HepG2 (cell line): ENCODE results near the gene HS6ST2. TPM values are rescaled to one million over a fixed set of nuclear protein-coding genes. Genes with fewer than 3 reads are reported as not detected.

Experiments
- ATAC-seq: fragments of 200-7000 bp; cut with Tn5 transposase; 3 replicates; pipeline ENCODE4 v1.9.1; 2020; ENCODE audit warnings: mild to moderate bottlenecking, moderate library complexity
- BruUV-seq: library from RNA; stranded (reverse); fragments of 400-500 nt; replicated peaks from 2 replicates; lab custom pipeline; 2021; lab: Mats Ljungman, UMichigan
- CTCF ChIA-PET: fragments of 300-600 bp; formaldehyde crosslinking; extraction: SDS; loops from one replicate; lab custom pipeline; 2021; ENCODE audit warnings: low total read pairs, inconsistent platforms, low intra/inter-chr PET ratio; lab: Yijun Ruan, JAX
- POLR2A ChIA-PET: fragments of 350-600 bp; sonication (Branson Sonifier 250); formaldehyde crosslinking; loops from one replicate; lab custom pipeline; 2020; ENCODE audit warnings: antibody characterized with exemption, inconsistent platforms; lab: Yijun Ruan, JAX
- DNase-seq: peaks from one replicate; pipeline ENCODE4 v3.0.0-alpha.2; 2015; ENCODE audit warnings: low spot score
- FAIRE-seq: peaks from 3 replicates; lab custom pipeline; 2011; peaks lifted over from hg19 to GRCh38; lab: Jason Lieb, UNC
- H2AFZ ChIP-seq: one replicate; pipeline ENCODE4 v1.6.1; 2011; ENCODE audit warnings: low read length, inconsistent platforms
- H3K27ac ChIP-seq: fragments of 300-600 bp; 3 replicates; pipeline ENCODE4 v1.8.0; 2011; ENCODE audit warnings: mixed run types, mild to moderate bottlenecking, mixed read lengths, low read length, inconsistent platforms; ENCODE audit not compliant: insufficient read depth; ENCODE audit errors: extremely low read length
- H3K27me3 ChIP-seq, 2 experiments: fragments of 200-600 bp in 1 of 2; 2 replicates in 1 of 2; 3 replicates in 1 of 2; pipeline versions ENCODE4 v1.6.0 to v1.8.0; 2011; ENCODE audit warnings: low read length in 2 of 2, mild to moderate bottlenecking in 2 of 2, moderate library complexity in 2 of 2, inconsistent platforms in 1 of 2; ENCODE audit not compliant: insufficient read depth in 2 of 2, control insufficient read depth in 1 of 2
- H3K36me3 ChIP-seq, 2 experiments: fragments of 200-600 bp in 1 of 2; replicated peaks in 1 of 2; 2 replicates in 1 of 2; 3 replicates in 1 of 2; pipeline versions ENCODE4 v1.5.1 to v1.8.0; 2011; ENCODE audit warnings: low read length in 2 of 2, inconsistent platforms in 1 of 2; ENCODE audit not compliant: insufficient read depth in 2 of 2, control insufficient read depth in 1 of 2
- H3K4me1 ChIP-seq: 2 replicates; pipeline ENCODE4 v1.5.1; 2012; ENCODE audit warnings: low read length, inconsistent platforms; ENCODE audit not compliant: insufficient read depth
- H3K4me2 ChIP-seq: 2 replicates; pipeline ENCODE4 v1.6.0; 2011; ENCODE audit warnings: low read depth, low read length, inconsistent platforms
- H3K4me3 ChIP-seq, 3 experiments: fragments of 200-600 bp in 1 of 3; sonication (generic), shearing (Covaris generic) in 1 of 3; replicated peaks in 1 of 3; 2 replicates each; pipeline ENCODE4 v1.5.1; 2011 to 2016; ENCODE audit warnings: low read length in 3 of 3, inconsistent platforms in 2 of 3, low read depth in 2 of 3, mild to moderate bottlenecking in 2 of 3, control low read depth in 1 of 3, mixed read lengths in 1 of 3; ENCODE audit not compliant: insufficient read depth in 1 of 3
- H3K79me2 ChIP-seq: one replicate; pipeline ENCODE4 v1.6.1; 2011; ENCODE audit warnings: low read length, inconsistent platforms; ENCODE audit not compliant: insufficient read depth
- H3K9ac ChIP-seq: 2 replicates; pipeline ENCODE4 v1.6.0; 2011; ENCODE audit warnings: mild to moderate bottlenecking, low read depth, low read length, inconsistent platforms; ENCODE audit not compliant: insufficient read depth
- H3K9me3 ChIP-seq: 2 replicates; pipeline ENCODE4 v1.5.1; 2012; ENCODE audit warnings: mild to moderate bottlenecking, low read length
- H4K20me1 ChIP-seq: 2 replicates; pipeline ENCODE4 v1.6.0; 2011; ENCODE audit warnings: inconsistent platforms, mild to moderate bottlenecking, low read length, moderate library complexity; ENCODE audit not compliant: insufficient read depth
- CENPT ChIP-seq: sonication (generic); formaldehyde crosslinking; IDR thresholded peaks from 2 replicates; pipeline ENCODE4 v1.8.0; 2022; ENCODE audit warnings: low read depth, mild to moderate bottlenecking, moderate library complexity, missing genetic modification reagents
- CERS6 ChIP-seq: sonication (generic); formaldehyde crosslinking; IDR thresholded peaks from 2 replicates; pipeline ENCODE4 v1.5.0; 2020; ENCODE audit warnings: missing genetic modification reagents
- HIVEP1 ChIP-seq: sonication (generic); formaldehyde crosslinking; IDR thresholded peaks from 2 replicates; pipeline ENCODE4 v1.4.0; 2020; ENCODE audit warnings: mild to moderate bottlenecking, missing genetic modification reagents
- KDM5B ChIP-seq: sonication (generic); formaldehyde crosslinking; IDR thresholded peaks from 2 replicates; pipeline ENCODE4 v1.4.0; 2020; ENCODE audit warnings: missing genetic modification reagents, mild to moderate bottlenecking, borderline replicate concordance
- LBX2 ChIP-seq: sonication (generic); formaldehyde crosslinking; IDR thresholded peaks from 2 replicates; pipeline ENCODE4 v1.5.0; 2020; ENCODE audit warnings: missing genetic modification reagents, mild to moderate bottlenecking, borderline replicate concordance
- NFE2 ChIP-seq: sonication (generic); formaldehyde crosslinking; IDR thresholded peaks from 2 replicates; pipeline ENCODE4 v1.4.0; 2020; ENCODE audit warnings: missing genetic modification reagents
- ZBTB7B ChIP-seq: sonication (generic); formaldehyde crosslinking; IDR thresholded peaks from 2 replicates; pipeline ENCODE4 v1.4.0; 2020; ENCODE audit warnings: missing genetic modification reagents
- ZNF382 ChIP-seq: sonication (generic); formaldehyde crosslinking; IDR thresholded peaks from 2 replicates; pipeline ENCODE4 v1.5.0; 2020; ENCODE audit warnings: missing genetic modification reagents, mild to moderate bottlenecking, borderline replicate concordance
- WGBS: methylation state at CpG from one replicate; pipeline ENCODE4 v1.1.6; 2017; ENCODE audit warnings: low lambda C conversion rate; 5-methylcytosine and 5-hydroxymethylcytosine counted together
- in situ Hi-C: cut with HindIII; loops from 2 replicates; pipeline ENCODE4 v1.10.0; 2017; ENCODE audit warnings: low pct_unique_long_range_greater_than_20kb; ENCODE audit not compliant: extremely low pct_ligation_motif_present
- intact Hi-C: fragments of 100-400 bp; cut with micrococcal nuclease; formaldehyde crosslinking; loops from one replicate; pipeline ENCODE4 v1.10.0; 2022; ENCODE audit not compliant: unreplicated experiment
- polyA plus RNA-seq, 8 experiments: library from polyadenylated mRNA; depleted of rRNA in 3 of 8; stranded (reverse) in 7 of 8; unstranded in 1 of 8; fragments of >200 nt; fragmentation: Illumina TruSeq in 4 of 8; extraction: Trizol in 4 of 8; gene quantifications; 2 replicates each; pipeline versions ENCODE4 v1.2.1 to v1.2.3, GENCODE V29; 2011 to 2016; ENCODE audit warnings: low read depth in 4 of 8, missing spikeins in 1 of 8, mixed read lengths in 1 of 8; ENCODE audit not compliant: insufficient read depth in 1 of 8
- total RNA-seq, 5 experiments: library from RNA; depleted of rRNA; stranded (reverse); fragments of >200 nt; fragmentation: Illumina TruSeq; extraction: Trizol; gene quantifications; 2 replicates each; pipeline ENCODE4 v1.2.3, GENCODE V29; 2016; ENCODE audit warnings: low read depth in 1 of 5
- TF ChIP-seq, protein P1 (sequence below): sonication (generic); formaldehyde crosslinking; IDR thresholded peaks from 2 replicates; pipeline ENCODE4 v1.5.1; 2020; ENCODE audit warnings: mild to moderate bottlenecking, missing genetic modification reagents, moderate library complexity

HS6ST2 gene
- total and polyA plus RNA-seq, 2 of the 13 experiments (the other 11 are each of a cell fraction or from before 2014, with no cell fraction given) = 0.05 TPM; not detected in 1

DNA sequence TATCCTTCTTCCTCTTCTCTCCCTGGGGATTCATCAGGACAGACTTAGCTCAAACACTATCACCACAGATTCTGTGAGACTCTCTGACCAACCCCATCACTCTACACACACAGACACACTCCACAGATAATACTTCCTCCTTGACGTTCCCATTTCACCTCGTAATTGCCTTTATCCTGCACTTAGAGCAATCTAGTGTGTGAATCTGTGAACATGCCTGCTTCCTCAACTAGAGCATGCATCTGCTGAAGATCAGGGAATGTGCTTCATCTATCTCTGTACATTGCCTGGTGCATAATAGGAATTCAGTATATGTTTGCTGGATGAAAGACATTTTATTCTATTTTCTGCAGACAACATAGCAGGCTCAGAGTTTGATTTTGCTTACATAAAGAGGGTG is 25.1 kb upstream of the HS6ST2 start:
- intact Hi-C loops (no loop called here), in situ Hi-C loops (no loop called here)
- no peaks in the 10 kb centered on the region for H3K9me3 ChIP-seq
- ATAC-seq (no peak), DNase-seq (no peak), FAIRE-seq (no peak)
- H3K4me1 ChIP-seq = no peaks in the 10 kb centered on the region
- no peak overlapping the region for H3K9ac ChIP-seq
- H3K4me3 ChIP-seq = no peak overlapping the region
- no TSS peak for BruUV-seq
- no peaks in the 10 kb centered on the region for H4K20me1 ChIP-seq
- H2AFZ ChIP-seq = no peak overlapping the region
- no peak overlapping the region for H3K4me2 ChIP-seq
- H3K27me3 ChIP-seq = no peaks in the 10 kb centered on the region
- POLR2A ChIA-PET = no interaction called here
- CTCF ChIA-PET = no interaction called here
- H3K36me3 ChIP-seq = no peaks in the 10 kb centered on the region
- 0% methylated on average over 2 of the region's 2 CpGs for WGBS
- TF ChIP-seq CERS6 = no peak
- TF ChIP-seq CENPT = no peak
- TF ChIP-seq ZNF382 = no peak
- no peak for TF ChIP-seq ZBTB7B (CRISPR knock-in tag)
- no peak for TF ChIP-seq NFE2
- TF ChIP-seq KDM5B (CRISPR knock-in tag) = no peak
- TF ChIP-seq, protein P1, sequence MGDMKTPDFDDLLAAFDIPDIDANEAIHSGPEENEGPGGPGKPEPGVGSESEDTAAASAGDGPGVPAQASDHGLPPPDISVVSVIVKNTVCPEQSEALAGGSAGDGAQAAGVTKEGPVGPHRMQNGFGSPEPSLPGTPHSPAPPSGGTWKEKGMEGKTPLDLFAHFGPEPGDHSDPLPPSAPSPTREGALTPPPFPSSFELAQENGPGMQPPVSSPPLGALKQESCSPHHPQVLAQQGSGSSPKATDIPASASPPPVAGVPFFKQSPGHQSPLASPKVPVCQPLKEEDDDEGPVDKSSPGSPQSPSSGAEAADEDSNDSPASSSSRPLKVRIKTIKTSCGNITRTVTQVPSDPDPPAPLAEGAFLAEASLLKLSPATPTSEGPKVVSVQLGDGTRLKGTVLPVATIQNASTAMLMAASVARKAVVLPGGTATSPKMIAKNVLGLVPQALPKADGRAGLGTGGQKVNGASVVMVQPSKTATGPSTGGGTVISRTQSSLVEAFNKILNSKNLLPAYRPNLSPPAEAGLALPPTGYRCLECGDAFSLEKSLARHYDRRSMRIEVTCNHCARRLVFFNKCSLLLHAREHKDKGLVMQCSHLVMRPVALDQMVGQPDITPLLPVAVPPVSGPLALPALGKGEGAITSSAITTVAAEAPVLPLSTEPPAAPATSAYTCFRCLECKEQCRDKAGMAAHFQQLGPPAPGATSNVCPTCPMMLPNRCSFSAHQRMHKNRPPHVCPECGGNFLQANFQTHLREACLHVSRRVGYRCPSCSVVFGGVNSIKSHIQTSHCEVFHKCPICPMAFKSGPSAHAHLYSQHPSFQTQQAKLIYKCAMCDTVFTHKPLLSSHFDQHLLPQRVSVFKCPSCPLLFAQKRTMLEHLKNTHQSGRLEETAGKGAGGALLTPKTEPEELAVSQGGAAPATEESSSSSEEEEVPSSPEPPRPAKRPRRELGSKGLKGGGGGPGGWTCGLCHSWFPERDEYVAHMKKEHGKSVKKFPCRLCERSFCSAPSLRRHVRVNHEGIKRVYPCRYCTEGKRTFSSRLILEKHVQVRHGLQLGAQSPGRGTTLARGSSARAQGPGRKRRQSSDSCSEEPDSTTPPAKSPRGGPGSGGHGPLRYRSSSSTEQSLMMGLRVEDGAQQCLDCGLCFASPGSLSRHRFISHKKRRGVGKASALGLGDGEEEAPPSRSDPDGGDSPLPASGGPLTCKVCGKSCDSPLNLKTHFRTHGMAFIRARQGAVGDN (CRISPR knock-in tag) = no peak
- TF ChIP-seq LBX2 = no peak
- no peak for TF ChIP-seq HIVEP1 (CRISPR knock-in tag)
- TF ChIP-seq, all 625 proteins: peak for 0
- no peak overlapping the region for H3K27ac ChIP-seq
- H3K79me2 ChIP-seq = no peaks in the 10 kb centered on the region
